Memory B cell (primary cell): ENCODE data around the gene CPTP.

ENCODE experiments used
- ATAC-seq: fragments of 150-1000 bp; cut with Tn5 transposase; 2 replicates; pipeline ENCODE4 v1.10.0; 2021; ENCODE audit warnings: low read depth, mild to moderate bottlenecking, moderate library complexity
- DNase-seq, 2 donors: peaks; one replicate each; pipeline ENCODE4 v3.0.0; 2022; ENCODE audit warnings: low spot score in 2 of 2
- H3K27ac Mint-ChIP-seq: one replicate; pipeline ENCODE4 v1.8.0; 2022; ENCODE audit warnings: mild to moderate bottlenecking, moderate library complexity, mixed read lengths
- H3K27me3 Mint-ChIP-seq: one replicate; pipeline ENCODE4 v1.8.0; 2022; ENCODE audit warnings: mixed read lengths
- H3K36me3 Mint-ChIP-seq: one replicate; pipeline ENCODE4 v1.8.0; 2022; ENCODE audit warnings: mild to moderate bottlenecking, mixed read lengths
- H3K4me1 Mint-ChIP-seq: one replicate; pipeline ENCODE4 v1.8.0; 2022; ENCODE audit warnings: mixed read lengths
- H3K4me3 Mint-ChIP-seq: one replicate; pipeline ENCODE4 v1.8.0; 2022; ENCODE audit warnings: mild to moderate bottlenecking, moderate library complexity, mixed read lengths
- H3K9me3 Mint-ChIP-seq: one replicate; pipeline ENCODE4 v1.8.0; 2022; ENCODE audit warnings: mixed read lengths

Gene CPTP

DNA sequence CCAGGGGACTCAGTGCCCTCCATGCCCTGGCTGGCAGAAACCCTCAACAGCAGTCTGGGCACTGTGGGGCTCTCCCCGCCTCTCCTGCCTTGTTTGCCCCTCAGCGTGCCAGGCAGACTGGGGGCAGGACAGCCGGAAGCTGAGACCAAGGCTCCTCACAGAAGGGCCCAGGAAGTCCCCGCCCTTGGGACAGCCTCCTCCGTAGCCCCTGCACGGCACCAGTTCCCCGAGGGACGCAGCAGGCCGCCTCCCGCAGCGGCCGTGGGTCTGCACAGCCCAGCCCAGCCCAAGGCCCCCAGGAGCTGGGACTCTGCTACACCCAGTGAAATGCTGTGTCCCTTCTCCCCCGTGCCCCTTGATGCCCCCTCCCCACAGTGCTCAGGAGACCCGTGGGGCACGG lies 3.7 kb downstream of the CPTP start:
- no peak overlapping the region for H3K4me3 Mint-ChIP-seq
- H3K9me3 Mint-ChIP-seq = no peaks in the 10 kb centered on the region

GRCh38 chr1:1329304-1330210 lies 5.0 kb downstream of the CPTP start:
- Mint-ChIP-seq H3K27me3 (no peaks in the 10 kb centered on the region), H3K4me1 (peaks cover 14% of the 10 kb centered on the region), H3K9me3 (no peaks in the 10 kb centered on the region), H3K36me3 (no peaks in the 10 kb centered on the region), H3K4me3 (no peak overlapping the region), H3K27ac (no peak overlapping the region)
- no peak for DNase-seq
- ATAC-seq = no peak

More for the DNA sequence above, 3.7 kb downstream of the CPTP start:
- H3K4me1 Mint-ChIP-seq = peaks cover 19% of the 10 kb centered on the region
- H3K27me3 Mint-ChIP-seq = no peaks in the 10 kb centered on the region
- DNase-seq (no peak), ATAC-seq (no peak)
- no peaks in the 10 kb centered on the region for H3K36me3 Mint-ChIP-seq
- H3K27ac Mint-ChIP-seq = no peak overlapping the region

- no peaks in the 10 kb centered on the region for H3K36me3 Mint-ChIP-seq
- H3K4me1 Mint-ChIP-seq = peaks cover 14% of the 10 kb centered on the region
- H3K9me3 Mint-ChIP-seq = no peaks in the 10 kb centered on the region
- peak overlapping the region; percentile 68 for H3K4me3 Mint-ChIP-seq
- no peak overlapping the region for H3K27ac Mint-ChIP-seq
- ATAC-seq = peak; percentile 48
- no peak for DNase-seq
- no peaks in the 10 kb centered on the region for H3K27me3 Mint-ChIP-seq
Measured at GRCh38 chr1:1330366-1331067, 5.9 kb downstream of the CPTP start.

DNA sequence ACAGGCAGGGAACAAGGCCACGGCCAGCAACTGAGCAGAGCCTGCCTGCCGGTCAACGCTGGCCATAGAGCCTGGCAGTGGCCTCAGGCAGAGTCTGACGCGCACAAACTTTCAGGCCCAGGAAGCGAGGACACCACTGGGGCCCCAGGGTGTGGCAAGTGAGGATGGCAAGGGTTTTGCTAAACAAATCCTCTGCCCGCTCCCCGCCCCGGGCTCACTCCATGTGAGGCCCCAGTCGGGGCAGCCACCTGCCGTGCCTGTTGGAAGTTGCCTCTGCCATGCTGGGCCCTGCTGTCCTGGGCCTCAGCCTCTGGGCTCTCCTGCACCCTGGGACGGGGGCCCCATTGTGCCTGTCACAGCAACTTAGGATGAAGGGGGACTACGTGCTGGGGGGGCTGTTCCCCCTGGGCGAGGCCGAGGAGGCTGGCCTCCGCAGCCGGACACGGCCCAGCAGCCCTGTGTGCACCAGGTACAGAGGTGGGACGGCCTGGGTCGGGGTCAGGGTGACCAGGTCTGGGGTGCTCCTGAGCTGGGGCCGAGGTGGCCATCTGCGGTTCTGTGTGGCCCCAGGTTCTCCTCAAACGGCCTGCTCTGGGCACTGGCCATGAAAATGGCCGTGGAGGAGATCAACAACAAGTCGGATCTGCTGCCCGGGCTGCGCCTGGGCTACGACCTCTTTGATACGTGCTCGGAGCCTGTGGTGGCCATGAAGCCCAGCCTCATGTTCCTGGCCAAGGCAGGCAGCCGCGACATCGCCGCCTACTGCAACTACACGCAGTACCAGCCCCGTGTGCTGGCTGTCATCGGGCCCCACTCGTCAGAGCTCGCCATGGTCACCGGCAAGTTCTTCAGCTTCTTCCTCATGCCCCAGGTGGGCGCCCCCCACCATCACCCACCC lies 6.7 kb downstream of the CPTP start, which contains the start of gene TAS1R3:
TAS1R3 (plus strand) TSS at position 213 of the 898 bp plus-strand sequence; CDS start at position 279, 66 bp downstream.
- no peaks in the 10 kb centered on the region for H3K36me3 Mint-ChIP-seq
- H3K9me3 Mint-ChIP-seq = no peaks in the 10 kb centered on the region
- H3K27ac Mint-ChIP-seq = no peak within 1 kb of the TSS
- H3K4me3 Mint-ChIP-seq = peak within 1 kb of the TSS; percentile 68
- ATAC-seq (peak; percentile 65), DNase-seq (no peak)
- no peaks in the 10 kb centered on the region for H3K27me3 Mint-ChIP-seq
- peaks cover 11% of the 10 kb centered on the region for H3K4me1 Mint-ChIP-seq

DNA sequence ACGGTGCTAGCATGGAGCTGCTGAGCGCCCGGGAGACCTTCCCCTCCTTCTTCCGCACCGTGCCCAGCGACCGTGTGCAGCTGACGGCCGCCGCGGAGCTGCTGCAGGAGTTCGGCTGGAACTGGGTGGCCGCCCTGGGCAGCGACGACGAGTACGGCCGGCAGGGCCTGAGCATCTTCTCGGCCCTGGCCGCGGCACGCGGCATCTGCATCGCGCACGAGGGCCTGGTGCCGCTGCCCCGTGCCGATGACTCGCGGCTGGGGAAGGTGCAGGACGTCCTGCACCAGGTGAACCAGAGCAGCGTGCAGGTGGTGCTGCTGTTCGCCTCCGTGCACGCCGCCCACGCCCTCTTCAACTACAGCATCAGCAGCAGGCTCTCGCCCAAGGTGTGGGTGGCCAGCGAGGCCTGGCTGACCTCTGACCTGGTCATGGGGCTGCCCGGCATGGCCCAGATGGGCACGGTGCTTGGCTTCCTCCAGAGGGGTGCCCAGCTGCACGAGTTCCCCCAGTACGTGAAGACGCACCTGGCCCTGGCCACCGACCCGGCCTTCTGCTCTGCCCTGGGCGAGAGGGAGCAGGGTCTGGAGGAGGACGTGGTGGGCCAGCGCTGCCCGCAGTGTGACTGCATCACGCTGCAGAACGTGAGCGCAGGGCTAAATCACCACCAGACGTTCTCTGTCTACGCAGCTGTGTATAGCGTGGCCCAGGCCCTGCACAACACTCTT lies 7.6 kb downstream of the CPTP start:
- no peaks in the 10 kb centered on the region for H3K36me3 Mint-ChIP-seq
- ATAC-seq = no peak
- no peak overlapping the region for H3K27ac Mint-ChIP-seq
- H3K27me3 Mint-ChIP-seq = no peaks in the 10 kb centered on the region
- H3K4me3 Mint-ChIP-seq = peak overlapping the region; percentile 14
- no peaks in the 10 kb centered on the region for H3K9me3 Mint-ChIP-seq
- H3K4me1 Mint-ChIP-seq = peaks cover 11% of the 10 kb centered on the region
- DNase-seq = no peak

DNA sequence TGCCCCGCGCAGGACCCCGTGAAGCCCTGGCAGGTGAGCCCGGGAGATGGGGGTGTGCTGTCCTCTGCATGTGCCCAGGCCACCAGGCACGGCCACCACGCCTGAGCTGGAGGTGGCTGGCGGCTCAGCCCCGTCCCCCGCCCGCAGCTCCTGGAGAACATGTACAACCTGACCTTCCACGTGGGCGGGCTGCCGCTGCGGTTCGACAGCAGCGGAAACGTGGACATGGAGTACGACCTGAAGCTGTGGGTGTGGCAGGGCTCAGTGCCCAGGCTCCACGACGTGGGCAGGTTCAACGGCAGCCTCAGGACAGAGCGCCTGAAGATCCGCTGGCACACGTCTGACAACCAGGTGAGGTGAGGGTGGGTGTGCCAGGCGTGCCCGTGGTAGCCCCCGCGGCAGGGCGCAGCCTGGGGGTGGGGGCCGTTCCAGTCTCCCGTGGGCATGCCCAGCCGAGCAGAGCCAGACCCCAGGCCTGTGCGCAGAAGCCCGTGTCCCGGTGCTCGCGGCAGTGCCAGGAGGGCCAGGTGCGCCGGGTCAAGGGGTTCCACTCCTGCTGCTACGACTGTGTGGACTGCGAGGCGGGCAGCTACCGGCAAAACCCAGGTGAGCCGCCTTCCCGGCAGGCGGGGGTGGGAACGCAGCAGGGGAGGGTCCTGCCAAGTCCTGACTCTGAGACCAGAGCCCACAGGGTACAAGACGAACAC lies 8.3 kb downstream of the CPTP start:
- Mint-ChIP-seq H3K27me3 (no peaks in the 10 kb centered on the region), H3K27ac (no peak overlapping the region), H3K36me3 (no peaks in the 10 kb centered on the region), H3K4me1 (peaks cover 11% of the 10 kb centered on the region), H3K9me3 (no peaks in the 10 kb centered on the region), H3K4me3 (no peak overlapping the region)
- ATAC-seq = no peak
- DNase-seq = no peak

DNA sequence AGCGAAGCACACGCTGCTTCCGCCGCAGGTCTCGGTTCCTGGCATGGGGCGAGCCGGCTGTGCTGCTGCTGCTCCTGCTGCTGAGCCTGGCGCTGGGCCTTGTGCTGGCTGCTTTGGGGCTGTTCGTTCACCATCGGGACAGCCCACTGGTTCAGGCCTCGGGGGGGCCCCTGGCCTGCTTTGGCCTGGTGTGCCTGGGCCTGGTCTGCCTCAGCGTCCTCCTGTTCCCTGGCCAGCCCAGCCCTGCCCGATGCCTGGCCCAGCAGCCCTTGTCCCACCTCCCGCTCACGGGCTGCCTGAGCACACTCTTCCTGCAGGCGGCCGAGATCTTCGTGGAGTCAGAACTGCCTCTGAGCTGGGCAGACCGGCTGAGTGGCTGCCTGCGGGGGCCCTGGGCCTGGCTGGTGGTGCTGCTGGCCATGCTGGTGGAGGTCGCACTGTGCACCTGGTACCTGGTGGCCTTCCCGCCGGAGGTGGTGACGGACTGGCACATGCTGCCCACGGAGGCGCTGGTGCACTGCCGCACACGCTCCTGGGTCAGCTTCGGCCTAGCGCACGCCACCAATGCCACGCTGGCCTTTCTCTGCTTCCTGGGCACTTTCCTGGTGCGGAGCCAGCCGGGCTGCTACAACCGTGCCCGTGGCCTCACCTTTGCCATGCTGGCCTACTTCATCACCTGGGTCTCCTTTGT lies 9.1 kb downstream of the CPTP start:
- ATAC-seq (no peak), DNase-seq (no peak)
- no peak overlapping the region for H3K4me3 Mint-ChIP-seq
- no peak overlapping the region for H3K27ac Mint-ChIP-seq
- peaks cover 11% of the 10 kb centered on the region for H3K4me1 Mint-ChIP-seq
- no peaks in the 10 kb centered on the region for H3K9me3 Mint-ChIP-seq
- H3K27me3 Mint-ChIP-seq = no peaks in the 10 kb centered on the region
- no peaks in the 10 kb centered on the region for H3K36me3 Mint-ChIP-seq

- Mint-ChIP-seq H3K36me3 (peaks cover under 1% of the 10 kb centered on the region), H3K27ac (no peak overlapping the region)
- no peak for ATAC-seq
Measured at GRCh38 chr1:1334835-1335234, 10.2 kb downstream of the CPTP start.

DNA sequence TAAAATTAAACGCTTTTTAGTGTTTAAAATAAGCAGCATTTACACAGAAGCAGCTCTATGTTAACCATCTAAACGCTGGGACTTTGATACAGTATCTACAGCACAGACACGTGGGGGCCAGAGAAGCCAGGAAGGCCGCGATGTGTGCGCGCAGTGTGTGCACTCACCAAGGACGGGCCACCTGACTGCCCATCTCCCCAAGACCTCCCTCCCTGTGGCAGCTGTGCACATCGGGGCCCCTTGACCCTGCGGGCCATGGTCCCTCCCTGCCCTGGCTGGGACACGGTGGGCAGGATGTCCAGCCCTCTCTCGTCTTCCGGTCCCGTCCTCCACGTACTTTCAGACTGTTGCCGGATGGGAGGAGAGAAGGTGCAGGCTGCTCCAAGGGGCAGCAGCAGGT lies 10.7 kb downstream of the CPTP start:
- H3K4me3 Mint-ChIP-seq = no peak overlapping the region
- no peaks in the 10 kb centered on the region for H3K9me3 Mint-ChIP-seq
- H3K27me3 Mint-ChIP-seq = no peaks in the 10 kb centered on the region
- H3K27ac Mint-ChIP-seq = no peak overlapping the region
- no peak for DNase-seq
- peaks cover 2% of the 10 kb centered on the region for H3K36me3 Mint-ChIP-seq
- H3K4me1 Mint-ChIP-seq = peaks cover 4% of the 10 kb centered on the region
- no peak for ATAC-seq

More at GRCh38 chr1:1334835-1335234, 10.2 kb downstream of the CPTP start:
- Mint-ChIP-seq H3K9me3 (no peaks in the 10 kb centered on the region), H3K27me3 (no peaks in the 10 kb centered on the region), H3K4me1 (peaks cover 8% of the 10 kb centered on the region), H3K4me3 (no peak overlapping the region)
- no peak for DNase-seq

GRCh38 chr1:1335792-1336248 lies 11.2 kb downstream of the CPTP start:
- Mint-ChIP-seq H3K27ac (no peak overlapping the region), H3K4me1 (peaks cover 2% of the 10 kb centered on the region), H3K36me3 (peaks cover 3% of the 10 kb centered on the region), H3K27me3 (no peaks in the 10 kb centered on the region), H3K4me3 (no peak overlapping the region), H3K9me3 (no peaks in the 10 kb centered on the region)
- ATAC-seq (no peak), DNase-seq (no peak)

DNA sequence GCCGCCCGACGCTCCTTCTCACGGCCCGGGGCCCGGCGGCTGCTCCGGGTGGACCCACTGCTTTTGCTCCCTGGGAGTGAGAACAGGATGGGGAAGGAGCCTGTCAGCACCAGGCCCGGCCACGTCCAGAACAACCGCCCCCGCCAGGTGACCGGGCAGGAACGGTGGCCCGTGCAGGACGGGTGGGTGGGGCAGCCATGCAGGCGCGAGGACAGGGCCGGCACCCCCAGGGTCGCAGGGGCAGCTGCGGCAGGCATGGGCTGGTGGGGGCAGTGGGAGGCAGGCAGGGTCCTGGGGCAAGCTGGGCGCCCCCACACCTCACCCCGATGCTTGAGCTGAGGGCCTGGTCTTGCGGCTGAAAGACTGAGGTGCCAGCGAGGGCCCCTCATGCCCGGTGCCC lies 11.8 kb downstream of the CPTP start:
- H3K9me3 Mint-ChIP-seq = no peaks in the 10 kb centered on the region
- ATAC-seq = no peak
- no peak overlapping the region for H3K27ac Mint-ChIP-seq
- DNase-seq = no peak
- H3K27me3 Mint-ChIP-seq = no peaks in the 10 kb centered on the region
- H3K4me3 Mint-ChIP-seq = no peak overlapping the region
- H3K4me1 Mint-ChIP-seq = no peaks in the 10 kb centered on the region
- H3K36me3 Mint-ChIP-seq = peaks cover 7% of the 10 kb centered on the region
